ENCODE data around the gene WNT3A.

- TF ChIP-seq MAFK (IDR thresholded peaks at IDR 0.05; ENCODE audit: low read depth, low read length), result no peak
- no peak for TF ChIP-seq MAZ (IDR thresholded peaks at IDR 0.05; ENCODE audit: borderline replicate concordance, low read depth, low read length)
- no peak for TF ChIP-seq RAD21 (IDR thresholded peaks at IDR 0.05; ENCODE audit: low read length)
- TF ChIP-seq BHLHE40 (IDR thresholded peaks at IDR 0.05; ENCODE audit: low read depth, low read length), result no peak
- TF ChIP-seq, protein P1, sequence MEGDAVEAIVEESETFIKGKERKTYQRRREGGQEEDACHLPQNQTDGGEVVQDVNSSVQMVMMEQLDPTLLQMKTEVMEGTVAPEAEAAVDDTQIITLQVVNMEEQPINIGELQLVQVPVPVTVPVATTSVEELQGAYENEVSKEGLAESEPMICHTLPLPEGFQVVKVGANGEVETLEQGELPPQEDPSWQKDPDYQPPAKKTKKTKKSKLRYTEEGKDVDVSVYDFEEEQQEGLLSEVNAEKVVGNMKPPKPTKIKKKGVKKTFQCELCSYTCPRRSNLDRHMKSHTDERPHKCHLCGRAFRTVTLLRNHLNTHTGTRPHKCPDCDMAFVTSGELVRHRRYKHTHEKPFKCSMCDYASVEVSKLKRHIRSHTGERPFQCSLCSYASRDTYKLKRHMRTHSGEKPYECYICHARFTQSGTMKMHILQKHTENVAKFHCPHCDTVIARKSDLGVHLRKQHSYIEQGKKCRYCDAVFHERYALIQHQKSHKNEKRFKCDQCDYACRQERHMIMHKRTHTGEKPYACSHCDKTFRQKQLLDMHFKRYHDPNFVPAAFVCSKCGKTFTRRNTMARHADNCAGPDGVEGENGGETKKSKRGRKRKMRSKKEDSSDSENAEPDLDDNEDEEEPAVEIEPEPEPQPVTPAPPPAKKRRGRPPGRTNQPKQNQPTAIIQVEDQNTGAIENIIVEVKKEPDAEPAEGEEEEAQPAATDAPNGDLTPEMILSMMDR (conservative IDR thresholded peaks at IDR 0.05; ENCODE audit: low read depth, low read length), result no peak
- no peak for TF ChIP-seq POLR2A (IDR thresholded peaks at IDR 0.05; ENCODE audit: low read depth, low read length)
- no peak for TF ChIP-seq NFE2L2 (IDR thresholded peaks at IDR 0.05; ENCODE audit: low read depth, low read length)
- no peak for TF ChIP-seq RFX5 (IDR thresholded peaks at IDR 0.05; ENCODE audit: low read depth, low read length)
- TF ChIP-seq CEBPB (IDR thresholded peaks at IDR 0.05; ENCODE audit: low read depth, low read length), result no peak
- no peak for TF ChIP-seq SMC3 (IDR thresholded peaks at IDR 0.05; ENCODE audit: low read depth, low read length)
- TF ChIP-seq, protein P2, sequence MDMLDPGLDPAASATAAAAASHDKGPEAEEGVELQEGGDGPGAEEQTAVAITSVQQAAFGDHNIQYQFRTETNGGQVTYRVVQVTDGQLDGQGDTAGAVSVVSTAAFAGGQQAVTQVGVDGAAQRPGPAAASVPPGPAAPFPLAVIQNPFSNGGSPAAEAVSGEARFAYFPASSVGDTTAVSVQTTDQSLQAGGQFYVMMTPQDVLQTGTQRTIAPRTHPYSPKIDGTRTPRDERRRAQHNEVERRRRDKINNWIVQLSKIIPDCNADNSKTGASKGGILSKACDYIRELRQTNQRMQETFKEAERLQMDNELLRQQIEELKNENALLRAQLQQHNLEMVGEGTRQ (IDR thresholded peaks at IDR 0.05; ENCODE audit: low read depth, low read length), result no peak
- no peak for TF ChIP-seq ELK1 (IDR thresholded peaks at IDR 0.05; ENCODE audit: borderline replicate concordance, low read depth, low read length)
These were observed 38.6 kb downstream of the WNT3A start for GRCh38 chr1:228045405-228045804.
